COR-L47 (cell line): ENCODE measurements around the gene TMEFF2.

ENCODE experiments used
- DNase-seq: peaks from one replicate; lab custom pipeline; 2025; lab: John Stamatoyannopoulos, UW

Gene TMEFF2

DNA sequence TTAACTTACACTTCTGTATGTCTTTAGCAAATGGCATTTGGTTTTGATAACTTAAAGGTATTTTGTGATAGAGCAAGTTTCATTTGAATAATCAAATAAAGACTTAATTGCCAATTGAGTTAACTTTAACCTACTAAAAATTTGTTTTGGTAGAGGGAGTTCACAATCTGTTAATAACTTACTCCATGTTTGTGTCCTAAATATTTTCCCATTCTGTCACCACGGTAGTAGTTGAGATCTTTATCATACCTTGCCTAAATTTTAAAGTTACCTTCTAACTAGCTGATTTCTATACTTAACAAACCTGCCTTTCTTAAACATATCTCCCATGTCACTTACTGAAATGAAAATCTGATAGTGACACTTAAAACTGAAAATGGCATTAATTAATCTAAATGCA, 127.1 kb downstream of the TMEFF2 start:
- DNase-seq, result no peak

DNA sequence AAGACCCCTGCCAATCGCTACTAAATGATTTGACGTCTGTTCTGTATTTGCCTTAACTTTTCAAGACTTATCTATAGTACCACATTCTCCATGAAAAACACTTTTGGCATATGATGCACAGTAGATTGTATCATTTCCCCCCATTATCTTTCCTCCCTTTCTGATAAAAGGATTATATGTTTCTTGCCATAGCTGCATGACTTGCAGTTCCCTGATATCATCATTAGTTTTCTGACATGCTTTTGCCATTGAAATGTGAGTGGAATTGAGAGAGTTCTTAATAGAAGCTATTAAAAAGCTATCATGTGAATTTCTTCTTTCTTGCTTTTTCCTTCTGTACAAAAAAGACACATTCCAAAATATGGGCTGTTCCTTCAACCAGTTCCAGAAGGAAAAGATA, 130.3 kb downstream of the TMEFF2 start:
- no peak for DNase-seq

- no peak for DNase-seq
Measured at GRCh38 chr2:192060161-192060560, 134.6 kb downstream of the TMEFF2 start.

DNA sequence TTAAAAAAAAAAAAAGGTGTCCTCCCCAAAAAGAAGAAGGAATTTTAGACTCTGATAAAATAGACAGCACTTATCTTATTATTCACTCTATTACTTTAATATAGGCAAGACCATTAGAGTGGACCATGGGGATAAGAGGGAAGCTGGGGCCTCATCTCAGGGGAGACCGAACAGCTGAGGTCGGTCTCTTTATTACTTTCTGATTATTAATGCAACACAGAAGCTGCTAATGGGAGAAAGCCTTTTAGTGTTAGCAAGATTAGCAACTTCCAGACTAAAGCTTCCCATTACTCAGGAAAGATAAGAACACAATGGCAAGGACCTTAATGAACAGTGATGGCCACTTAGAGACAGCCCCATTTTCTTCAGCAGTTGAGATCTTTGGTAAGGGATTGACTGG, 135.5 kb downstream of the TMEFF2 start:
- DNase-seq, result no peak

DNA sequence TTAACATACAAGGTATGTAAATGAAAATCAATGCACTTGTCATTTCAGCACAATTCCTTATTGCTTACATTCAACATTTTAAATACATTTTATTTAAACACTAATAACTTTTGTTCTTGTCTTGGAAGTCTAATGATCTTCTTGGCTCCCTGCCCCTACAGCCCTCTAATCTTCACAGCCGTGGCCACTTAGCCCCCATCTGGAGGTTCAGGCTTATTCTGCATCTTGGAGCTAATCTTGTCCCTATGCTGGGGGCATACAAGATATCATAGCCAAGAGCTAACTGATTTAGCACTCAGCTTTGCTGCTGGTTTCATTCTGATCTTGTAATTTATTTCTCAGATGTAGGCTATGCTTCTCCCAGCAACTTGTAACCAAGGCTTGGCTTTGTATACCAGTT, 140.8 kb downstream of the TMEFF2 start:
- no peak for DNase-seq

DNA sequence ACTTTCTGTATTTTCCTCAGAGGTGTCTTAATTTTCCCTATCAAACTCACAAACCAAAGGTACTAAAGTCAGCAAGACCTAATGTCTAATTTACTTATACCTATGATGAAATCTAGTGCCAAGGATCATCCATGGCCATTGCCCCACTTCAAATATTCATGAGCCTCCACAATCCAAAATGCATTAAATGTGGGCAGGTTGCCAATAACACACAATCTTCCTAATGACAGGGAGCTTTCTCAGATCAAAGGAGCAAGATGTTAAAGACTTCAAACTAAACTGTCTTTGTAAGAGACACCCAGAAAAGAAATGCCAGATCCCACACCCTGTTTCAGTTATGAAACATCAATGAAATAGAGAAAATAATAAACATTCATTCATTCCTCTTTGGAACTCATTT, 143.2 kb downstream of the TMEFF2 start:
- peak; percentile 66 for DNase-seq

- DNase-seq, result no peak
Measured at GRCh38 chr2:192049362-192049761, 145.4 kb downstream of the TMEFF2 start.

DNA sequence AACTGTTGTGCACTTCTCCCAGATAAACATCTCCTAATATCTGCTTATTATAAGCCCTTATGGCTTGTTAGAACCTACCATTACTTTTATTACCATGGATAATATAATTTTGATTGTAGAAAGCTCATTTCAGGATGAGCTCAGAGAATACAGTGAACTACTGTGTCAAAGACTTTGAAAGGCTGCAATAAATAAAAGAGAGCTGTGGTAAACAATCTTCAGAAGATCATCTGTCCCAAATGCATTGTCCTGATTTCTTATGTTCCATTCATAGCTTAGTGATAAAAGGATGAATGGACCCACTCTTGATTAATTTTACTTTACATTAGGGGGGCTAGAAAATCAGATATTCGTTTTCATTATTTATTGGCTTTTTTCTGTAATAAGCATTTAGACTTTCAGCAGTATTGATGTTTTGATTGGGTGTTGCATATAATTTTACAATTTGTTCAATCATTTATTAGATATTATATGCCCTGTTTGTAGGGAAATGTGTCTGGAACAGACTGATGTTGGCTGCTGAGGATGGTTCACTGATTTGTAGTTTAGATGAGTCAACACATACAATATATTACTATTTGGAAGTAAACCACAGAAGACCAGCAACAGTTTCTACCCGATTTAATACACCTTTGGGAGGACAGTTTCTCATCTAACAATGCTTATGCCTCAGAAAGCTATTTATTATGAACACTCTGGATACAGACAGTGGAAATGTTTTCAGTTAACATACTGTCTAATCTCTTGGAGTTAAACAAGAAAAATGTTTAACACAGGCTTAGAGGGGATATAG, 147.2 kb downstream of the TMEFF2 start:
- DNase-seq, result no peak

GRCh38 chr2:192044496-192044895, 150.2 kb downstream of the TMEFF2 start:
- no peak for DNase-seq

DNA sequence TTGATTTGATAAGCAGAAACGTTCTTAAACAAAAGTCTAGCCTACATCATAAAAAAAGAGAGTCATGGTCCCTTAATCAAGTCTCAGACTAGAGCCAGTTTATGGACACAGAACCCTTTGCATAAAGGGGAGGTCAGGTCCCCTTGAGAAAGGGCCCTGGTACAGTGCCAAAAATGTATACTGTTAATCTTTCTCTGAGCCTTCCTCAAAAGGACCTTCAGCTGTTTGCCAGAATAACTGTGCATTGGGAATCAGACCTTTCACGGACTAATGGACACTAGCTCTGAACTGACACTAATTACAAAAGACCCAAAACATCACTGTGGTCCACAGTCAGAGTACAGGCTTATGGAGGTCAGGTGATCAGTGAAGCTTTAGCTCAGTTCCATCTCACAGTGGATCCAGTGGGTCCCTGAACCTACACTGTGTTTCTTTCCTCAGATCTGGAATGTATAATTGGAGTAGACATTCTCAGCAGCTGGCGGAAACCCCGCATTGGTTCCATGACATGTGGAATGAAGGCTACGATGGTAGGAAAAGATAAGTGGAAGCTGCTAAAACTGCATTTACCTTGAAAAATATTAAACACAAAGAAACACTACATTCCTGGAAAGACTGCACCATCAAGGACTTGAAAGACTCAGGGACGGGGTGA, 151.4 kb downstream of the TMEFF2 start:
- no peak for DNase-seq

GRCh38 chr2:192042126-192042525, 152.6 kb downstream of the TMEFF2 start:
- no peak for DNase-seq

GRCh38 chr2:192038110-192038509, 156.6 kb downstream of the TMEFF2 start:
- DNase-seq, result no peak

GRCh38 chr2:192035731-192036442, 158.8 kb downstream of the TMEFF2 start:
- no peak for DNase-seq

GRCh38 chr2:192030856-192031255, 163.9 kb downstream of the TMEFF2 start:
- DNase-seq, result no peak

- no peak for DNase-seq
Measured at GRCh38 chr2:192030289-192030688, 164.4 kb downstream of the TMEFF2 start.

- DNase-seq, result no peak
Measured at GRCh38 chr2:192029089-192029488, 165.6 kb downstream of the TMEFF2 start.

- no peak for DNase-seq
Measured at GRCh38 chr2:192026825-192027120, 168.0 kb downstream of the TMEFF2 start.

- no peak for DNase-seq
Measured at GRCh38 chr2:192026059-192026824, 168.5 kb downstream of the TMEFF2 start.

- DNase-seq, result no peak
Measured at GRCh38 chr2:192025637-192026036, 169.1 kb downstream of the TMEFF2 start.

GRCh38 chr2:192023006-192023405, 171.7 kb downstream of the TMEFF2 start:
- no peak for DNase-seq

DNA sequence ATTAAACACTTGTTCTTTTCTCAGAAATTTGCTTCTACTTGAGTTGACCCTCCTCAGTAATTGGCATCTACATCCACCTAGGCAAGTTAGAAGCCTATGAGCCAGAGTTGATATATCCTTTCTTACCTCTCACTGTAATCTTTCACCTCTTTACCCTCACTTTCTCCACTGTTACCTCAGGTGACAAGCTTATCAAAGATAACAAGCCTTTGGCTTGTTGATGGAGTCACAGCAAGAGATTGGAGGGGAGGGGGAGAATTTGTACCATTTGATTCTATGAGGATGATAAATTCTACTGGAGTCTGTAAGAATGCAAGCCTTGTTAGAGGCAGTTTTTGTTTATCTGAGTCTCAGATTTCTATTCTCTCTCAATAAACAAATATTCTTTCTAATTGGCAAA, 176.9 kb downstream of the TMEFF2 start:
- no peak for DNase-seq

GRCh38 chr2:192016265-192016664, 178.5 kb downstream of the TMEFF2 start:
- no peak for DNase-seq

GRCh38 chr2:192013211-192013610, 181.5 kb downstream of the TMEFF2 start:
- DNase-seq, result no peak
